ENCODE measurements around the gene COL18A1.
A peak's percentile ranks its signal among the peaks of the same experiment; 100 is the strongest.
"Not testable (repeated sequence)": the region's sequence is repeated elsewhere in the genome, so short reads cannot be mapped to it uniquely, and the experiment has no call there.

Gene COL18A1

DNA sequence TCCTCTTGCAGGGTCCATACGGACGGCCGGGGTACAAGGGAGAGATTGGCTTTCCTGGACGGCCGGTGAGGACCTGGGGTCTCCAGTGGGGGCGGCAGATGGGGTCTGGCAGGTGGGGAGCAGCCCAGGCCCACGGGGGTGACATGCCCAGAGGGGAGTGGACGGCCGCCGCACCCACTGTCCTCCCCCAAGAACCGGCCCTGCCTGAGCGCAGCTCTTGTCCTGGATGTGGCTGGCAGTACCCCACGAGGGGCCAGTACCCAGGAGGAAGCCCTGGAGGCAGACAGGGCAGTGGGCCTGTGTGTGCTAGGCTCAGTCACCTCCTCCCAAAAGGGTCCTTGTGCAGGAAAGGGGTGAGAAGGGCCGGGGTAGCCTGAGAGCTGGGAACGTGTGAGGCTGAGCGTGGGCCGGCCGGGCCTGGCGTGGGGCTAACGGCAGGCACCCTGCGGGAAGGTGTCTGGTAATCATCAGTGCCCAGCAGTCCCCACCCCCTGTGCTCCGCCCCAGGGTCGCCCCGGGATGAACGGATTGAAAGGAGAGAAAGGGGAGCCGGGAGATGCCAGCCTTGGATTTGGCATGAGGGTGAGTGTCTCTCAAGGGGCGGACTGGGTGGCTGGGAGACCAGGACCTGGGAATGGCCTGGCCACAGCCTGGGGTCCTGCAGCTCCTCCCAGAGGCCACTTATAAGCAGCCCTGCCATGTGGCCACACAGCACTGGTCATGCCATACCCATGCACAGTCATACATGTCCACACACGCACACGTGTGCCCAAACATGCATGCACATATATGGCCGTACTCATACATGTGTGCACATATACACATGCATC, 90.1 kb downstream of the COL18A1 start:
- no peak for DNase-seq (ENCODE audit: low read depth)

DNA sequence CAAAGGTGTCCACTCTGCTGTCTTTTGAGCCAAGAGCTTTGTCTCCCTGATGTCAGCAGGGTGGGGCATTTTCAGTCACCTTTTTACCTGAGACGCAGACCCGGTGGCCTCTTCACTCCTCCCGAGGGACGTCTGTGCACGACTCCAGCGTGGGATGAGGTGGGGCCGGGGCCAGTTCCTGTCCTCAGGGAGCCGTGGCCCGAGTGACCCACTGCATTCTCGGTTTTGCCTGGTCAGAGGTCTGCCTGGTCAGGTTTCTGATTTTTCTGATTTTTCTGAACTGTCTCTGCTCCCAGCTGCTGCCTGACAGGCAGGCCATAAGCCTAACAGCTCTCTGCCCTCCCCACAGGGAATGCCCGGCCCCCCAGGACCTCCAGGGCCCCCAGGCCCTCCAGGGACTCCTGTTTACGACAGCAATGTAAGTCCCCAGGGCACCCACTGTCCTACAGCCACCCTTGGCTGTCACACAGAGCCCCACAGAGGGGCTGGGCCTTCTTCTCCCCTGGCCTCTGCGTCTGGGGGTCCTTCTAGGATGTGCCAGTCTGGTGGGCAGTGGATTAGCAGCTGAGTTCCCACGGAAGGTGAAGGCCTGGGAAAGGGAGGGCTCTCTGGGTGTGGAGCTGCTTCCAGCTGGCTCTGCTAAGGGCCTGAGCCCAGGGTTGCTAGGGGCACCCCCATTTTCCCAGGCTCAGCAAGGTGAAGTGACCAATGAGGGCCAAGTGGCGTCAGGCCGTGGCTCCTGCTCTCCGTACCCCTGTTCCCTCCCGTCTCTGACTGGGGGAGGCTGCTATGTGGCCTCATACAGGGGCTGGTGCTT, 91.4 kb downstream of the COL18A1 start:
- DNase-seq (ENCODE audit: low read depth): no peak

DNA sequence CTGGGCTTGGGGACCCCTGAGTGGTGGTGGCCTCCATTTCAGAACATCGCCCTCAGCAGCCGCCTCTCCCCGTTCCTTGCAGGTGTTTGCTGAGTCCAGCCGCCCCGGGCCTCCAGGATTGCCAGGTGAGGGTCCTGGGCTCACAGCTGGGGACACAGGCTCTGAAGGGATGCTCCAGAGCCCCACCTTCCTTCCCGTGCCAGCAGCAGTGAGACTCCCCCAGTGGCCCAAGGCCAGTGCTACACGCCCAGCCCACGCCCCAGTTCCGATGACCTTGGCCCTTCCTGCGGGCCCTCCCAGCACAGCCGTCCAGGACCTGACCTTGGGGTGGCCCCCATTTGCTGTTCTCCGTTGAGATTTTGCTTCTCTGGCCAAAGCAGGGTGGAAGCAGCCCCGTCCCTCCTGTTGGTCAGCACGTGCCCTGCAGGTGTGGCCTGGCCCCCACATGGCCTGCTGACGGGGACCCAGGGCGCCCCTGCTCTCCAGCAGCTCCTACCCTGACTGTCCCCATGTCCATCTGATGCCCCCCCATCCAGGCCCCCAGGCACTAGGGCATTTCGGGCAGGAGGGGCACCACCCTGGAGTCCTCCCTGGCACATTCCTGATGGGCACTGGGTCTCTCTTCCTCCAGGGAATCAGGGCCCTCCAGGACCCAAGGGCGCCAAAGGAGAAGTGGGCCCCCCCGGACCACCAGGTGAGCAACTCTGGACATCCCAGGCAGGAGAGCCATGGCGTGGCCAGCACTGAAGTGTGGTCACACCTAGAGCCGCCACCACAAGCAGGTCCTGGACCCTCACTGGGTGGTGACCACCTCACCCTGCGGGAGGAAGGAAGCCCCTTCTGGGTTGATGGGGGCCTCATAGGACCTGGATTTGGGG, 92.2 kb downstream of the COL18A1 start:
- no peak for DNase-seq (ENCODE audit: low read depth)

DNA sequence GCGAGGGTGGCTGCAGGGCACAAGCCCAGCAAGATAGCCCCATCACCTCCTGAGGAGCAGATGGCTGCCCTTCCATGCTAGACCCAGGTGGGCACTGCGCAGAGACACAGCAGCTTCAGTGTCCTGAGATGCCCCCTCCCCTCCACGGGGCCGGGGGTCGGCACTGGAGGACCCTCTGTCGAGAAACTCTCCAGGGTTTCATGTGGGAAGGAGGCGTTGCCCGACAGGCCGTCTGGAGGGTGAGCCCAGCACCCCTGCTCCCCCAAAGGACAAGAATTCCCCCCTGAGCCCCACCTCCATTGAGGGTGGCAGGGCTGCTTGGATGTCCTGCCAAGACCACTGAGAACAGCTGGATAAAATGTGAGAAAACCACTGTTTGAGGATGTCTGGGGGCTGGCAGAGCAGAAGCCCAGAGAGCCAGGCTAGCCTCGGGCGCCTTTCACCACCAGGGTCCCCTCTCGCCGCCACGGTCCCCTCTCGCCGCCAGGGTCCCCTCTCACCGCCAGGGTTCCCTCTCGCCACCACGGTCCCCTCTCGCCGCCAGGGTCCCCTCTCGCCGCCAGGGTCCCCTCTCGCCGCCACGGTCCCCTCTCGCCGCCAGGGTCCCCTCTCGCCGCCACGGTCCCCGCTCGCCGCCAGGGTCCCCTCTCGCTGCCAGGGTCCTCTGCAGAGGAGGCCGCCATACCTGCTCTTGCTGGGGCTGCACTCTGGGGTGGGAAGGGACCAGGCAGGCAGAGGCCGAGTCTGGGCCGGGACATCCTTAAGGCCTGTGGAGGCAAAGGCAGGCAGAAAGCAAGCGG, 93.1 kb downstream of the COL18A1 start:
- no peak for DNase-seq (ENCODE audit: low read depth)

DNA sequence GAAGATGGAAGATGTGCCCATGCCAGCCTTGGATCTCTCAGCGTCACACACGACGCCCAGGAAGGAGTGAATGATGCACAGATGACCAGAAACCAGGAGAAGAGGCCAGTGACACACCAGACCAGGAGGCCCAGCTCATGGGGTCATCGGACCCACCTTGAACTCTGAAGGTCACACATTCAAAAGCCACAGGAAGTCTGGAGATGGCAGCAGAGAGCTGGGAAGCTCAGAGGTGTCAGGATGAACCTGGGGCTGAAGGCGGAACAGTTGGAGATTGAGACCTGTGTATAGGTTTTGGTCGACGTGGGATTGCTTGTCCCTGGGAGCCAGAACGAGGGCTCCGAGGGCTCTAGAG, 93.7 kb downstream of the COL18A1 start:
- DNase-seq (ENCODE audit: low read depth): no peak

DNA sequence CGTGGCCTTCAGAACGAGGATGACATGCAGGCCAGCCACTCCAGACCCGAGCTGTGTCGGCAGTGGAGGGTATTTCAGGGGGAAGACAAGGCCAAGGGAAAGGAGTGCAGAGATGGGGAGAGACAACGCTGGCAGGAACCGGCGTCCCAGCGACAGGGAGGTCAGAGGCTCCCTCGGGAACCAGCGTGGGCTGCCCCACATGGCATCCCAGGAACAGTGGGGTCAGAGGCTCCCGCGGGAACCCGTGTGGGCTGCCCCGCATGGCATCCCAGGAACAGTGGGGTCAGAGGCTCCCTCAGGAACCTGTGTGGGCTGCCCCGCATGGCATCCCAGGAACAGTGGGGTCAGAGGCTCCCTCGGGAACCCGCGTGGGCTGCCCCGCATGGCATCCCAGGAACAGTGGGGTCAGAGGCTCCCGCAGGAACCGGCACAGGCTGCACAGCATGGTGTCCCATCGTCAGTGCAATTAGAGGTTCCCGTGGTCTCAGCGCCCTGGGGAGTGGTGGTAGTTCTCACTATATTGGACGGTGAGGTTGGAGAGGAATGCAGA, 94.3 kb downstream of the COL18A1 start:
- DNase-seq (ENCODE audit: low read depth): no peak

DNA sequence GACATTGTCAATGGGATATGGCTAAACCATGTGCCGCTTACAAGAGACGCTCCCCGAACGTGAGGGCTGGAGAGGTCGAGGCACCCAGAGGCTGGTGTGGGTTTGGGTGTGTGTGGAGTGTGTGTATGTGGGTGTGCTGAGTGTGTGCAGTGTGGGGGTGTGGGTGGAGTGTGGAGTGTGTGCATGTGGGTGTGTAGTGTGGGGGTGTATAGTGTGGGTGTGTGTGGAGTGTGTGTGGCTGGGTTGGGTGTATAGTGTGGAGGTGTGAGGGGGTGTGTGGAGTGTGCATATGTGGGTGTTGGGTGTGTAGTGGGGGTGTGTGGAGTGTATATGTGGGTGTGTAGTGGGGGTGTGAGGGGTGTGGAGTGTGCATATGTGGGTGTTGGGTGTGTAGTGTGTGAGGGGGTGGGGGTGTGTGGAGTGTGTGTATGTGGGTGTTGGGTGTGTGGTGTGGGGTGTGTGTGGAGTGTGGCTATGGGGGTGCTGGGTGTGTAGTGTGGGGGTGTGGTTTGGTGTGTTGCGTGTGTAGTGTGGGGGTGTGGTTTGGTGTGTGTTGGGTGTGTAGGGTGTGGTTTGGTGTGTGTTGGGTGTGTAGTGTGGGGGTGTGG, 95.1 kb downstream of the COL18A1 start:
- no peak for DNase-seq (ENCODE audit: low read depth)

DNA sequence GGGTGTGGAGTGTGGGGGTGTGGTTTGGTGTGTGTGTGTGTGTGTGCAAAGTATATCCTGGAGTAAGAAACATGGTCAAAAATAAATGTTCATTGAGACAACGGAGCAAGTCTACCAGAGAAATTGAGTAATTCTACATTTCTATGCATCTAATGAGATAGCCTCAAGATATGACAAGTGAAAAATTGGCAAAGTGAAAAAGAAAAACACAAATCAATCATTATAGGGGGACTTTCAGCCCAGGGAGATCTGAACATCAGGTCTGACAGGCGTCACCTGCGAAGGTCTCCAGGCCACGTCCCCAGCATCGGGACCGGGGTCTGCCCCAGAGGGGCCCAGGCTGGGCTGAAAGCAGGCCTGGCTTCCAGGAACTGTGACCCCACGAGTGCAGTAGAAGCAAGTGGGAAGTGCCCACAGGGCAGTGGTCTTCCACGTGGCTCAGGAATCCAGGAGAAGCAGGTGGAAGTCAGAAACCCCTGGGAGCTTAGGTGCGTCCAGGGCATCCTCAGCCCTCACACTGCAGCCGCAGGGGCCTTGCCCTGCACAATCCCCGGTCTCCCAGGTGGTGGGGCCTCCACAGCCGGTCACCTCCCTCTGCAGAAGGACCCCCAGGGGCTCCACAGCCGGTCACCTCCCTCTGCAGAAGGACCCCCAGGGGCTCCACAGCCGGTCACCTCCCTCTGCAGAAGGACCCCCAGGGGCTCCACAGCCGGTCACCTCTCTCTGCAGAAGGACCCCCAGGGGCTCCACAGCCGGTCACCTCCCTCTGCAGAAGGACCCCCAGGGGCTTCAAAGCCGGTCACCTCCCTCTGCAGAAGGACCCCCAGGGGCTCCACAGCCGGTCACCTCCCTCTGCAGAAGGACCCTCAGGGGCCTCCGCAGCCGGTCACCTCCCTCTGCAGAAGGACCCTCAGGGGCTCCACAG, 96.4 kb downstream of the COL18A1 start:
- peak; percentile 9 for DNase-seq (ENCODE audit: low read depth)

DNA sequence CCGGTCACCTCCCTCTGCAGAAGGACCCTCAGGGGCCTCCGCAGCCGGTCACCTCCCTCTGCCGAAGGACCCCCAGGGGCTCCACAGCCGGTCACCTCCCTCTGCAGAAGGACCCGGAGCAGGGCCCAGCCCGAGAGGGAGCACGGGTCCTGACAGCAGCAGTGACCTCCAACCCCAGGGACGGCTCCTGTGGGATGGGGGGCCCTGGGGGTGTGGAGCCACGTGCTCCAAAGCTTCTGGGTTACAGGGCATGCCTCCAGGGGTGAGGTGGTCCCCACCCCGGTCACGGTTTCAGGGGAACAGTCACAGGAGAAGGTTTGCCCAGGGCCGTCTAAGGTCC, 97.0 kb downstream of the COL18A1 start:
- no peak for DNase-seq (ENCODE audit: low read depth)

DNA sequence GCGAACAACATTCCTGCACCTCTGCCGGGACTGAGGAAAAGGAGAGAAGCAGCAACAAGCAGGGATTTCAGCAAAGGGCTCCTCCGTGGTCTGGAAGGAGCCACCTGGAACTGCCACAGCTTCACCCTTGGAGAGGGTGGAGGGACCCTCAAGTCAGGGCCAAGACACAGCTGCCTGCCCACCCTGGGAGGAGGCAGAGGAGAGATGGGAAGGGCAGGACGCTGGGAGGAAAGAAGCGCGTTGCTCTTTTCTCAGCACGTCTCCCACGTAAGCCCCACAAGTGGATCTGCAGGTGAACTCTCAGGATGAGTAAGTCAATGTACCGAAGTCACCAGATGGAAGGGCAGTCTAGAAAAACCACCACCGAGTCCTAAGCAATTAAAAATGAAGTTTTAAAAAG, 97.6 kb downstream of the COL18A1 start:
- no peak for DNase-seq (ENCODE audit: low read depth)

DNA sequence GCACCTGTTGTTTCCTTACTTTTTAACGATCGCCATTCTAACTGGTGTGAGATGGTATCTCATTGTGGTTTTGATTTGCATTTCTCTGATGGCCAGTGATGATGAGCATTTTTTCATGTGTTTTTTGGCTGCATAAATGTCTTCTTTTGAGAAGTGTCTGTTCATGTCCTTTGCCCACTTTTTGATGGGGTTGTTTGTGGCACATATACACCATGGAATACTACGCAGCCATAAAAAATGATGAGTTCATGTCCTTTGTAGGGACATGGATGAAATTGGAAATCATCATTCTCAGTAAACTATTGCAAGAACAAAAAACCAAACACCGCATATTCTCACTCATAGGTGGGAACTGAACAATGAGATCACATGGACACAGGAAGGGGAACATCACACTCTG, 98.3 kb downstream of the COL18A1 start:
- DNase-seq (ENCODE audit: low read depth): not testable (repeated sequence)

DNA sequence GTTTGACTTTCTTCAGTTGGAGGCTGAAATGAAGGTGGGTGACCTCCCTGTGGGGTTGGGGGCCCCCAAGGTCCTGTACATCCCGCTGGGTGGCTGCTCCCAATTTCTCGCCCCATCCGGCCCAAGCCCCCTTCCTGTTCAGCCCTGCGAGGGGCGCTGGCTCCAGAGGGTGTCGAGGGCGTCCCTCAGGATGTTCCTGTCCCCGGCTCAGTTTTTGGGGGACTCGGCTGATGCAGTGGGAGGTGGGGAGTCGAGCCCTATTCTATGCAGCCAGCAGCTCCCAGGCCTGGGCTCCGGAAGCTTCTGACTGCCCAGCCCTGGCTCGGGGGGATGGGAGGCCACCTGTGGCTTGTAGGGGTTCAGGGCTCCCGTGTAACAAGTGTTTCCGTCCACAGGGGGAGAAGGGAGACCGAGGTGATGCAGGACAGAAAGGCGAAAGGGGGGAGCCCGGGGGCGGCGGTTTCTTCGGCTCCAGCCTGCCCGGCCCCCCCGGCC, 99.1 kb downstream of the COL18A1 start:
- no peak for DNase-seq (ENCODE audit: low read depth)

DNA sequence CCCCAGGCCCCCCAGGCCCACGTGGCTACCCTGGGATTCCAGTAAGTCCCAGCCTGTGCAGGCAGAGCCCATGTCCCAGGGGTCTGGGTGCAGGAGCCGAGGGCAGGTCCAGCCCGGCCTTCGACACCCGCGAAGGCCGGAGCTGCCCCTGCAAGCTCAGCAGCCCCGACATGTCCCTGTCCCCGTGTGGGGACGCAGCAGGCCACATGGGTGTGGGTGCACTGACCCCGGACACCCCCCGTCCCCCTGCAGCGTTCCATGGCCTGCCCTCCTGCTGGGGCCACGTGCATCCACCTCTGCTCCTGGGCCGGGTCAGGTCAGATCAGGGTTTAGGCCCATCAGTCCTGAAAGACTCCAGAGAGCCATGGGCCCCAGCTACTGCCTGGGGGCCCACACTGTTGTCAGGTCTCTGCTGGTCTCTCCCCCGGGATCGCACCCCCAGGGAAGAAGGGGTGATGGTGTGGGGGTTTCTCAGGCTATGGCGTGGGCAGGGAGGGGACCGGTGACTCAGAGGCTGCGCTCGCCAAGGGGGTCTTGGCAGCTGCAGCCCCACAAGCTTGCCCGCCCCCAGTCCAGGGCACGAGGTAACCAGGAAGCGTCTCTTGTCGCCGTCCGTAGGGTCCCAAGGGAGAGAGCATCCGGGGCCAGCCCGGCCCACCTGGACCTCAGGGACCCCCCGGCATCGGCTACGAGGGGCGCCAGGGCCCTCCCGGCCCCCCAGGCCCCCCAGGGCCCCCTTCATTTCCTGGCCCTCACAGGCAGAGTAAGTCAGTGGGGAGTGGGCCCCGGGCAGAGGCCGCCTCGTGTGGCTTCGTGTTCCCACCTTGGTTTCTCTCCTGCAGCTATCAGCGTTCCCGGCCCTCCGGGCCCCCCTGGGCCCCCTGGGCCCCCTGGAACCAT, 99.8 kb downstream of the COL18A1 start:
- DNase-seq (ENCODE audit: low read depth): no peak

DNA sequence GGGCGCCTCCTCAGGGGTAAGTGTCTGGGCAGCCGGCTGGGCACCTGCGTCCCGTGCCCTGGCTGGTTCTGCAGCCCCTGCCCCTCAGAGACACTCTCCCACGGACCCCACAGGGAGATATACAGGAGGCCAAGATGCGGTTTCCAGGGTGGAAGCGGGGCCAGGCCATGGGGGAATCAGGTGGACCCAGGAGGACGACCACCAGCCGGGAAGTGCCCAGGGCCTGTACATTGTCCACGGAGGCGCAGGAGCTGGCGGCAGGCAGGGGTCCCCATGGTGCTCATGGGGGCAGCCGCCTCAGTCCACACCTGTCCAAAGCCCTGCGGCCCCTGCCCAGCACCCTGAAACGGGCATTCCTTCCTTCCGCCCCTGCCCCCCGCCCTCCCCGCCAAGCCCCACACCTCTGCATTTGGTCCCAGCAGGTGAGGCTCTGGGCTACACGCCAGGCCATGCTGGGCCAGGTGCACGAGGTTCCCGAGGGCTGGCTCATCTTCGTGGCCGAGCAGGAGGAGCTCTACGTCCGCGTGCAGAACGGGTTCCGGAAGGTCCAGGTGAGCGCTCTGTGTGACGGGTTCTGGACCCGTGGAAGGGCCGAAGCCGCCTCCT, 100.6 kb downstream of the COL18A1 start:
- DNase-seq (ENCODE audit: low read depth): no peak

DNA sequence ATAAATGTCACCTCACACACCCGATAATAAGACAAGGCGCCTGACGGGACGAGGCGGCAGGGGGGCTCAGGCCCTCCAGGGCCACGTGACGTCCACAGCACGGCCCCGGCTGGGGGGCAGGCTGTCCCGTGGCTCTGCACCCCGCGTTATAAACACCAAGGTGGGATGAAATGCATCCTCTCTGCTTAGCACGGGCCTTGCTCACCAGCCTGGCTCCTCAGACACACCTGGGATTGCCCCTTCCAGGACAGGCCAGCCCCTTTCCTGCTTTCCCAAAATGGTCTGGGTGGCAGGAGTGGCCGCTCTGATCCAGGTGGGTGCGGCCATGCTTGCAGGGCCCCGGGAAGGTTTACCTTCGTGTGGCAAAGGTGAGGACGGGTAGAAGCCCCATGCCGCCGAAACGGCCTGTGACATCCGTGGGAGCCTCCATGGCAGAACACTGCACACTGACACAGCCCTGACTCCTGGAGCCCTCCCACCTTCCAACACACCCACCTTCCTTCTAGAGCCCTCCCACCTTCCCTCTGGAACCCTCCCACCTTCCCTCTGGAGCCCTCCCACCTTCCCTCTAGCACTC, 101.4 kb downstream of the COL18A1 start:
- DNase-seq (ENCODE audit: low read depth): no peak

DNA sequence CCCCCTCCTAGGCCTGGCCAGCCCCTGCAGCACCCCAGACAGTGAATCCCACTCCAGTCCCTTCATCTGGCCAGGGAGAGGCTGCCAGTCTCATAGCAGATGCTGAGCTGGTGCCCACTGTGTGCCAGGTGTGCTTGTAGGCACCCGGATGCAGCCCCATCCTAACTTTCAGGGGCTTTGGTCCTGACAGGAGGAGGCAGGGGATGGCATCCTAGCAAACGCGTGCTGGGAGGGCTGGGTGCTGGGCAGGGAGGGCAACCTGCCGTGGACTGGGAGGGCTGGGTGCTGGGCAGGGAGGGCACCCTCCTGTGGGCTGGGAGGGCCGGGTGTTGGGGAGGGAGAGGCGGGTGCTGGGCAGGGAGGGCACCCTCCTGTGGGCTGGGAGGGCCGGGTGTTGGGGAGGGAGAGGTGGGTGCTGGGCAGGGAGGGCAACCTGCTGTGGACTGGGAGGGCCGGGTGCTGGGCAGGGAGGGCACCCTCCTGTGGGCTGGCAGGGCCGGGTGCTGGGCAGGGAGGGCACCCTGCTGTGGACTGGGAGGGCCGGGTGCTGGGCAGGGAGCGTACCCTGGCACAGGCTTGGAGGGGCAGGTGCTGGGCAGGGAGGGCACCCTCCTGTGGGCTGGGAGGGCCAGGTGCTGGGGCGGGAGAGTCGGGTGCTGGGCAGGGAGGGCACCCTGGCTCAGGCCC, 102.0 kb downstream of the COL18A1 start:
- DNase-seq (ENCODE audit: low read depth): no peak

DNA sequence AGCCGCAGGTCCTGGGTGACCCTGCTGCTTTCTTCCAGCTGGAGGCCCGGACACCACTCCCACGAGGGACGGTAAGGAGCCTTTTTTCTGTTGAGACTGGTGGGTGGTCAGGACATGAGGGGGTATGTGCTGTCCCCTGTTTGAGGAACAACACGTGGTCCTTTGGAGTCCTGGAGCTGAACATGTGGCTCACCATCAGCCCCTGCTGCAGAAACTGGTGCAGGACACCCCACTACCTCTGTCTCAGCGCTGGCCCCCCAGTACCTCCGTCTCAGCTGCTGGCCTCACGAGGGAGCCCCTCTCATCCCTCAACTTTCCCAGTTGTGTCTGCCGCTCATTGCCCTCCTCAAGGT, 102.5 kb downstream of the COL18A1 start:
- DNase-seq (ENCODE audit: low read depth): no peak

Data from amniotic epithelial cell (primary cell).